H1 (cell line): ENCODE measurements around the gene MT1H. TPM values are rescaled to one million over a fixed set of nuclear protein-coding genes. Genes with fewer than 3 reads are reported as not detected.

ENCODE experiments used
- CTCF ChIA-PET: fragments of 300-600 bp; sonication (Branson Sonifier 250); formaldehyde crosslinking; loops from one replicate; lab custom pipeline; 2021; ENCODE audit not compliant: partially characterized antibody; lab: Charles Lee
- POLR2A ChIA-PET: fragments of 300-600 bp; sonication (Branson Sonifier 250); formaldehyde crosslinking; loops from one replicate; lab custom pipeline; 2021; ENCODE audit warnings: inconsistent platforms; ENCODE audit not compliant: partially characterized antibody; lab: Charles Lee
- DNase-seq, 2 experiments: peaks; one replicate each; pipeline versions ENCODE4 v3.0.0 to v3.0.0-alpha.2; 2010 to 2022; ENCODE audit warnings: low spot score in 2 of 2, low read depth in 1 of 2, mixed read lengths in 1 of 2
- FAIRE-seq: peaks from 2 replicates; lab custom pipeline; 2011; peaks lifted over from hg19 to GRCh38; lab: Jason Lieb, UNC
- H2AFZ ChIP-seq: 2 replicates; pipeline ENCODE4 v1.8.1; 2012; ENCODE audit warnings: low read length, inconsistent platforms
- H2AK5ac ChIP-seq: 2 replicates; pipeline ENCODE4 v1.6.1; 2013; ENCODE audit warnings: low read depth, low read length
- H2BK120ac ChIP-seq: replicated peaks from 2 replicates; pipeline ENCODE3; 2013; ENCODE audit warnings: low read depth, low read length, inconsistent platforms
- H2BK12ac ChIP-seq: 2 replicates; pipeline ENCODE4 v1.6.1; 2013; ENCODE audit warnings: low read depth, low read length
- H2BK15ac ChIP-seq: 2 replicates; pipeline ENCODE4 v1.6.1; 2013; ENCODE audit warnings: low read length
- H2BK20ac ChIP-seq: 2 replicates; pipeline ENCODE4 v1.6.1; 2013; ENCODE audit warnings: low read length
- H2BK5ac ChIP-seq: 2 replicates; pipeline ENCODE4 v1.6.1; 2013; ENCODE audit warnings: low read depth, low read length
- H3K14ac ChIP-seq: 2 replicates; pipeline ENCODE4 v1.6.1; 2013; ENCODE audit warnings: inconsistent platforms; ENCODE audit not compliant: insufficient read length
- H3K18ac ChIP-seq: 2 replicates; pipeline ENCODE4 v1.6.1; 2013; ENCODE audit warnings: low read length; ENCODE audit errors: extremely low read depth
- H3K23ac ChIP-seq: 2 replicates; pipeline ENCODE4 v1.6.1; 2013; ENCODE audit warnings: inconsistent platforms; ENCODE audit not compliant: insufficient read length
- H3K23me2 ChIP-seq: 2 replicates; pipeline ENCODE4 v1.6.1; 2013; ENCODE audit warnings: low read depth, low read length
- H3K27ac ChIP-seq: 2 replicates; pipeline ENCODE4 v1.6.1; 2011; ENCODE audit warnings: low read depth, low read length, inconsistent platforms
- H3K27me3 ChIP-seq, 4 experiments: replicated peaks in 1 of 4; 1 replicate in 1 of 4; 2 replicates in 3 of 4; pipeline versions ENCODE4 v1.6.1 to v1.8.1; 2011 to 2013; ENCODE audit warnings: low read length in 3 of 4, mild to moderate bottlenecking in 3 of 4, inconsistent platforms in 2 of 4, mixed read lengths in 2 of 4, moderate library complexity in 1 of 4; ENCODE audit not compliant: control insufficient read depth in 3 of 4, insufficient read depth in 3 of 4; ENCODE audit errors: extremely low read depth in 1 of 4
- H3K36me3 ChIP-seq, 4 experiments: 2 replicates each; pipeline versions ENCODE4 v1.6.1 to v1.8.1; 2011 to 2013; ENCODE audit warnings: mild to moderate bottlenecking in 4 of 4, low read length in 3 of 4, moderate library complexity in 2 of 4, control low read depth in 1 of 4, inconsistent platforms in 1 of 4; ENCODE audit not compliant: insufficient read depth in 4 of 4, control insufficient read depth in 2 of 4
- H3K4ac ChIP-seq: replicated peaks from 2 replicates; pipeline ENCODE3; 2013; ENCODE audit warnings: low read length, low read depth, mixed read lengths, inconsistent platforms; ENCODE audit not compliant: insufficient read length
- H3K4me1 ChIP-seq, 4 experiments: replicated peaks in 1 of 4; 1 replicate in 1 of 4; 2 replicates in 3 of 4; pipeline versions ENCODE4 v1.6.1 to v1.8.1; 2011 to 2013; ENCODE audit warnings: low read length in 3 of 4, inconsistent platforms in 2 of 4, mixed read lengths in 1 of 4; ENCODE audit not compliant: insufficient read depth in 4 of 4, control insufficient read depth in 3 of 4
- H3K4me2 ChIP-seq, 2 experiments: 2 replicates each; pipeline versions ENCODE4 v1.6.1 to v1.8.1; 2011 to 2013; ENCODE audit warnings: low read depth in 2 of 2, low read length in 2 of 2, control low read depth in 1 of 2, inconsistent platforms in 1 of 2, mild to moderate bottlenecking in 1 of 2; ENCODE audit not compliant: insufficient read depth in 1 of 2
- H3K4me3 ChIP-seq, 4 experiments: fragments of 200-600, 300-600 bp in 1 of 4; sonication (generic), shearing (Covaris generic), sonication (Bioruptor Twin) in 1 of 4; 2 replicates each; pipeline versions ENCODE4 v1.5.1 to v1.8.1; 2011 to 2016; ENCODE audit warnings: low read length in 4 of 4, low read depth in 3 of 4, control low read depth in 2 of 4, inconsistent platforms in 2 of 4, mild to moderate bottlenecking in 2 of 4, mixed read lengths in 1 of 4, moderate library complexity in 1 of 4; ENCODE audit not compliant: insufficient read depth in 2 of 4; ENCODE audit errors: extremely low read depth in 1 of 4
- H3K56ac ChIP-seq: replicated peaks from 2 replicates; pipeline ENCODE3; 2013; ENCODE audit warnings: low read depth, mild to moderate bottlenecking, mixed read lengths, low read length, inconsistent platforms; ENCODE audit not compliant: insufficient read length
- H3K79me1 ChIP-seq: 2 replicates; pipeline ENCODE4 v1.6.1; 2013; ENCODE audit warnings: low read depth, low read length, control low read depth
- H3K79me2 ChIP-seq, 2 experiments: 2 replicates each; pipeline versions ENCODE4 v1.6.1 to v1.8.1; 2012 to 2013; ENCODE audit warnings: low read length in 2 of 2, mild to moderate bottlenecking in 2 of 2, inconsistent platforms in 1 of 2; ENCODE audit not compliant: insufficient read depth in 2 of 2, control insufficient read depth in 1 of 2
- H3K9ac ChIP-seq, 4 experiments: replicated peaks in 1 of 4; 1 replicate in 1 of 4; 2 replicates in 3 of 4; pipeline versions ENCODE4 v1.6.1 to v1.8.1; 2011 to 2013; ENCODE audit warnings: low read depth in 3 of 4, low read length in 3 of 4, control low read depth in 2 of 4, mild to moderate bottlenecking in 2 of 4, moderate library complexity in 2 of 4, inconsistent platforms in 1 of 4; ENCODE audit errors: extremely low read depth in 1 of 4
- H3K9me3 ChIP-seq, 2 experiments: 2 replicates each; pipeline versions ENCODE4 v1.6.1 to v1.8.1; 2012 to 2013; ENCODE audit warnings: mild to moderate bottlenecking in 2 of 2, moderate library complexity in 2 of 2, control low read depth in 1 of 2, inconsistent platforms in 1 of 2, low read depth in 1 of 2, low read length in 1 of 2, mixed read lengths in 1 of 2; ENCODE audit not compliant: insufficient read depth in 2 of 2
- H4K20me1 ChIP-seq, 2 experiments: replicated peaks in 1 of 2; 2 replicates each; pipeline versions ENCODE3 to v1.8.1; 2011 to 2013; ENCODE audit warnings: inconsistent platforms in 2 of 2, low read length in 2 of 2, mild to moderate bottlenecking in 1 of 2; ENCODE audit not compliant: insufficient read depth in 2 of 2, control insufficient read depth in 1 of 2
- H4K5ac ChIP-seq: 2 replicates; pipeline ENCODE4 v1.6.1; 2013; ENCODE audit warnings: low read length, low read depth, mixed read lengths, inconsistent platforms; ENCODE audit not compliant: insufficient read length
- H4K8ac ChIP-seq: 2 replicates; pipeline ENCODE4 v1.8.0; 2013; ENCODE audit warnings: mild to moderate bottlenecking, moderate library complexity, low read length, inconsistent platforms; ENCODE audit not compliant: insufficient read depth; ENCODE audit errors: extremely low read depth
- H4K91ac ChIP-seq: replicated peaks from 2 replicates; pipeline ENCODE3; 2013; ENCODE audit warnings: low read length, mixed read lengths, inconsistent platforms; ENCODE audit not compliant: insufficient read length
- CEBPB ChIP-seq: IDR thresholded peaks from 2 replicates; pipeline ENCODE4 v1.6.1; 2012; ENCODE audit warnings: low read depth, low read length
- JUN ChIP-seq: IDR thresholded peaks from 2 replicates; pipeline ENCODE4 v1.6.1; 2011; ENCODE audit warnings: low read depth, mild to moderate bottlenecking, improper control_type of control experiment, low read length
- JUND ChIP-seq: IDR thresholded peaks from 2 replicates; pipeline ENCODE4 v1.6.1; 2011; ENCODE audit warnings: mild to moderate bottlenecking, improper control_type of control experiment, low read length
- NRF1 ChIP-seq: IDR thresholded peaks from 2 replicates; pipeline ENCODE4 v1.6.1; 2011; ENCODE audit warnings: mild to moderate bottlenecking, low read depth, low read length, improper control_type of control experiment
- POLR2A ChIP-seq, 2 experiments: IDR thresholded peaks; 1 replicate in 1 of 2; 2 replicates in 1 of 2; pipeline ENCODE4 v1.6.1; 2011; ENCODE audit warnings: low read depth in 2 of 2, low read length in 2 of 2, mild to moderate bottlenecking in 2 of 2; ENCODE audit errors: control extremely low read depth in 1 of 2
- POU5F1 ChIP-seq: IDR thresholded peaks from 2 replicates; pipeline ENCODE4 v1.6.1; 2011; ENCODE audit warnings: low read depth, mild to moderate bottlenecking, low read length, moderate library complexity
- RXRA ChIP-seq: IDR thresholded peaks from 2 replicates; pipeline ENCODE4 v1.6.1; 2011; ENCODE audit warnings: low read depth, mild to moderate bottlenecking, low read length, moderate library complexity; ENCODE audit not compliant: insufficient read depth
- SP1 ChIP-seq: IDR thresholded peaks from 2 replicates; pipeline ENCODE4 v1.6.1; 2011; ENCODE audit warnings: low read depth, low read length
- TBP ChIP-seq: IDR thresholded peaks from 2 replicates; pipeline ENCODE4 v1.6.1; 2011; ENCODE audit warnings: low read depth, low read length, improper control_type of control experiment
- WGBS, 2 experiments: shearing (Covaris generic) in 1 of 2; methylation state at CpG; one replicate each; pipeline versions ENCODE4 v1.1.6 to v1.1.7; 2013 to 2015; ENCODE audit warnings: low lambda C conversion rate in 2 of 2, mixed read lengths in 2 of 2, inconsistent platforms in 1 of 2, low coverage in 1 of 2, missing lambda C conversion rate in 1 of 2; ENCODE audit not compliant: insufficient replicate concordance in 2 of 2, insufficient coverage in 1 of 2, insufficient read length in 1 of 2; ENCODE audit errors: extremely low coverage in 1 of 2, missing lambda C conversion rate in 1 of 2; 5-methylcytosine and 5-hydroxymethylcytosine counted together
- polyA plus RNA-seq, 7 experiments: library from polyadenylated mRNA; depleted of rRNA in 3 of 7; stranded (reverse) in 5 of 7; unstranded in 2 of 7; fragments of >200 nt in 5 of 7; fragments of 200-250 nt in 2 of 7; gene quantifications; 1 replicate in 5 of 7; 2 replicates in 1 of 7; 4 replicates in 1 of 7; pipeline versions ENCODE4 v1.2.1 to v1.2.3, GENCODE V29; 2011 to 2013; ENCODE audit warnings: missing spikeins in 2 of 7, mixed read lengths in 2 of 7
- total RNA-seq: library from RNA; stranded (reverse); fragmentation: NEBNext Ultra II Directional; extraction: Animal tissue kit (Norgen Biotek cat#: 25700); gene quantifications from 2 replicates; pipeline ENCODE4 v1.2.1, GENCODE V29; 2021
- TF ChIP-seq, protein P1 (sequence below): IDR thresholded peaks from 2 replicates; pipeline ENCODE4 v1.6.1; 2012; ENCODE audit warnings: low read length, inconsistent platforms
- TF ChIP-seq, protein P2 (sequence below): IDR thresholded peaks from 2 replicates; pipeline ENCODE4 v1.6.1; 2011; ENCODE audit warnings: low read length, improper control_type of control experiment

MT1H gene
- total and polyA plus RNA-seq, 2 of the 8 experiments (the other 6 are each of a cell fraction or from before 2014, with no cell fraction given) = 11.9 to 95.7 TPM

DNA sequence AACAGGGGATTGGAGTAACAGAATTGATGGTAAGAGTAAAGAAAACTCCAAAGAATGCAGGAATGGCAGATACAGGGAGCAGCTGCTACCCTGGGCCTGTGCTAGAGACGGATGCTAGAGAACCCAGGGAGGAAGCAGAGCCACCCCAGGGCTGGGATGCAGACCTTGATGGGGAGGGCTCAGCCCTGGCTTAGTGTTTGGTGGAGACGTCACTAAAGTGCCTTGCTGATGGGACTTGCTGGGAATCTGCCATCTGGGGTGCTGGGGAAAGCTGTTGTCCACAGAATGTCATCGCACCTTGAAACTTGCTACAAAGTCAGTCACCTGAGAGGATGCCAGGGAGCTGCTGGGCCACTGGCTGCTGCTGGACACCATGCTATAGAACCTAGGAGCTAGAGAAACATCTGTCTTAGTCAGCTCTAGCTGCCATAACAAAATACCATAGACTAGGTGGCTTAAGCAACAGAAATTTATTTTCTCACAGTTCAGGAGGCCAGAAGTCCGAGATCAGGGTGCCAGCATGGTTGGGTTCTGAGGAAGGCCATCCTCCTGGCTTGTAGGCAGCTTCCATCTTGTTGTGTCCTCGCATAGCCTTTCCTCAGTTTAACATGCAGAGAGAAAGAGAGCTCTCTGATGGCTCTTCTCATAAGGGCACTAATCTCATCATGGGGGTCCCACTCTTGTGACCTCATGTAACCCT lies 28.0 kb downstream of the MT1H start:
- no peak overlapping the region for H3K4me2 ChIP-seq
- no peak overlapping the region for H2BK5ac ChIP-seq
- no peak overlapping the region for H3K23ac ChIP-seq
- no peaks in the 10 kb centered on the region for H3K79me2 ChIP-seq
- H3K27ac ChIP-seq = no peak overlapping the region
- no peak for DNase-seq
- no peak for FAIRE-seq
- H3K79me1 ChIP-seq = no peaks in the 10 kb centered on the region
- no peak overlapping the region for H3K14ac ChIP-seq
- ChIA-PET CTCF (interaction anchor here (0.6 to 2.1 kb wide), 11 partner anchors 10 to 165 kb away, joined by 3 to 6 read pairs (median 3); no protein-coding TSS in a partner anchor), POLR2A (interaction anchor here (0.7 to 5.0 kb wide), 4 partner anchors 14 to 53 kb away, joined by 3 to 28 read pairs (median 4); partner anchors contain the start of genes MT1X and NUP93)
- H3K56ac ChIP-seq = no peak overlapping the region
- no peak overlapping the region for H2AK5ac ChIP-seq
- 82% methylated on average over 5 of the region's 5 CpGs; no CpG with 5 or more reads in 1 of the 2 experiments for WGBS, 2 experiments
- no peak overlapping the region for H4K91ac ChIP-seq
- H4K5ac ChIP-seq = no peak overlapping the region
- no peak overlapping the region; the same call in 1 of the 2 replicates for H2BK15ac ChIP-seq
- no peaks in the 10 kb centered on the region; a peak in 1 of 7 replicates for H3K27me3 ChIP-seq
- no peak overlapping the region for H4K8ac ChIP-seq
- no peak overlapping the region for H3K4me3 ChIP-seq
- no peaks in the 10 kb centered on the region for H4K20me1 ChIP-seq
- no peak overlapping the region for H2AFZ ChIP-seq
- H3K4me1 ChIP-seq = peaks cover 0 to 2% (median 0%) of the 10 kb centered on the region in 4 experiments; a peak in 1 of 7 replicates
- H2BK120ac ChIP-seq = no peak overlapping the region
- H2BK12ac ChIP-seq = no peak overlapping the region; the same call in 1 of the 2 replicates
- no peak overlapping the region for H3K18ac ChIP-seq
- H2BK20ac ChIP-seq = no peak overlapping the region
- H3K9me3 ChIP-seq = peaks cover 0 to 4% of the 10 kb centered on the region in 2 experiments; a peak in 1 of 4 replicates
- H3K9ac ChIP-seq = no peak overlapping the region
- H3K4ac ChIP-seq = no peak overlapping the region
- H3K23me2 ChIP-seq = no peaks in the 10 kb centered on the region
- no peaks in the 10 kb centered on the region for H3K36me3 ChIP-seq
- no peak for TF ChIP-seq SP1
- no peak for TF ChIP-seq RXRA
- no peak for TF ChIP-seq NRF1
- TF ChIP-seq POLR2A (IDR thresholded peaks at IDR 0.05; ENCODE audit: control extremely low read depth in 1 of 2, low read depth in 2 of 2, low read length in 2 of 2) = no peak
- no peak for TF ChIP-seq TBP
- TF ChIP-seq JUND = no peak
- TF ChIP-seq, protein P1, sequence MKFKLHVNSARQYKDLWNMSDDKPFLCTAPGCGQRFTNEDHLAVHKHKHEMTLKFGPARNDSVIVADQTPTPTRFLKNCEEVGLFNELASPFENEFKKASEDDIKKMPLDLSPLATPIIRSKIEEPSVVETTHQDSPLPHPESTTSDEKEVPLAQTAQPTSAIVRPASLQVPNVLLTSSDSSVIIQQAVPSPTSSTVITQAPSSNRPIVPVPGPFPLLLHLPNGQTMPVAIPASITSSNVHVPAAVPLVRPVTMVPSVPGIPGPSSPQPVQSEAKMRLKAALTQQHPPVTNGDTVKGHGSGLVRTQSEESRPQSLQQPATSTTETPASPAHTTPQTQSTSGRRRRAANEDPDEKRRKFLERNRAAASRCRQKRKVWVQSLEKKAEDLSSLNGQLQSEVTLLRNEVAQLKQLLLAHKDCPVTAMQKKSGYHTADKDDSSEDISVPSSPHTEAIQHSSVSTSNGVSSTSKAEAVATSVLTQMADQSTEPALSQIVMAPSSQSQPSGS = no peak
- TF ChIP-seq CEBPB = no peak
- no peak for TF ChIP-seq POU5F1
- TF ChIP-seq JUN = no peak
- TF ChIP-seq, protein P2, sequence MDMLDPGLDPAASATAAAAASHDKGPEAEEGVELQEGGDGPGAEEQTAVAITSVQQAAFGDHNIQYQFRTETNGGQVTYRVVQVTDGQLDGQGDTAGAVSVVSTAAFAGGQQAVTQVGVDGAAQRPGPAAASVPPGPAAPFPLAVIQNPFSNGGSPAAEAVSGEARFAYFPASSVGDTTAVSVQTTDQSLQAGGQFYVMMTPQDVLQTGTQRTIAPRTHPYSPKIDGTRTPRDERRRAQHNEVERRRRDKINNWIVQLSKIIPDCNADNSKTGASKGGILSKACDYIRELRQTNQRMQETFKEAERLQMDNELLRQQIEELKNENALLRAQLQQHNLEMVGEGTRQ = no peak
